DND-41 (cell line): ENCODE measurements around the gene CEBPB.

Source experiments
- CTCF ChIP-seq: IDR thresholded peaks from 2 replicates; pipeline ENCODE4 v1.5.1; 2012; ENCODE audit warnings: borderline replicate concordance, low read length, moderate library complexity, mild to moderate bottlenecking; ENCODE audit not compliant: poor library complexity, severe bottlenecking; ENCODE audit errors: extremely low read depth
- EZH2 ChIP-seq: IDR thresholded peaks from 3 replicates; pipeline ENCODE4 v1.6.1; 2012; ENCODE audit warnings: borderline replicate concordance, low read depth, mild to moderate bottlenecking, moderate library complexity, low read length, inconsistent platforms; ENCODE audit not compliant: severe bottlenecking

- TF ChIP-seq CTCF (no peak), EZH2 (no peak)
Measured at GRCh38 chr20:50226093-50226974, 35.7 kb downstream of the CEBPB start.
